ACC112 (cell line): ENCODE data around the gene GATM.
A peak's percentile ranks its signal among the peaks of the same experiment; 100 is the strongest.

Source experiments
- H2AFZ ChIP-seq: fragments of 200-600 bp; sonication (generic); one replicate; pipeline ENCODE4 v1.6.0; 2017; ENCODE audit warnings: antibody characterized with exemption, low read length; ENCODE audit not compliant: unreplicated experiment
- H3K27ac ChIP-seq: fragments of 200-600 bp; sonication (generic); 2 replicates; pipeline ENCODE4 v1.5.1; 2014; ENCODE audit warnings: low read depth, mild to moderate bottlenecking, antibody characterized with exemption, low read length, moderate library complexity
- H3K27me3 ChIP-seq: fragments of 200-600 bp; sonication (generic); 2 replicates; pipeline ENCODE4 v1.6.1; 2014; ENCODE audit warnings: mild to moderate bottlenecking, antibody characterized with exemption, low read length, moderate library complexity, mixed read lengths; ENCODE audit not compliant: insufficient read depth
- H3K36me3 ChIP-seq: fragments of 200-600 bp; sonication (generic); 2 replicates; pipeline ENCODE4 v1.6.1; 2016; ENCODE audit warnings: mild to moderate bottlenecking, antibody characterized with exemption, low read length, moderate library complexity, mixed read lengths; ENCODE audit not compliant: insufficient read depth
- H3K4me1 ChIP-seq: fragments of 200-600 bp; sonication (generic); one replicate; pipeline ENCODE4 v1.6.1; 2016; ENCODE audit warnings: low read length, mixed read lengths; ENCODE audit not compliant: insufficient read depth, unreplicated experiment, control insufficient read depth
- H3K4me3 ChIP-seq: fragments of 200-600 bp; sonication (generic); 2 replicates; pipeline ENCODE4 v1.5.1; 2014; ENCODE audit warnings: mild to moderate bottlenecking, low read depth, low read length
- H3K79me2 ChIP-seq: fragments of 200-600 bp; sonication (generic); one replicate; pipeline ENCODE4 v1.6.0; 2016; ENCODE audit warnings: low read length; ENCODE audit not compliant: control insufficient read depth, unreplicated experiment, insufficient read depth

GATM gene

GRCh38 chr15:45387380-45388007 lies 9.2 kb upstream of the GATM start:
- Histone ChIP-seq H3K27me3 (peaks cover 90% of the 10 kb centered on the region), H3K36me3 (no peaks in the 10 kb centered on the region), H3K4me1 (no peaks in the 10 kb centered on the region), H3K79me2 (no peaks in the 10 kb centered on the region), H3K27ac (no peak overlapping the region), H2AFZ (no peak overlapping the region), H3K4me3 (no peak overlapping the region)

- Histone ChIP-seq H3K4me3 (no peak overlapping the region), H3K27me3 (peaks cover 87% of the 10 kb centered on the region), H3K4me1 (no peaks in the 10 kb centered on the region), H3K27ac (no peak overlapping the region), H3K36me3 (no peaks in the 10 kb centered on the region), H3K79me2 (no peaks in the 10 kb centered on the region), H2AFZ (no peak overlapping the region)
Measured at GRCh38 chr15:45386974-45387373, 8.6 kb upstream of the GATM start.

GRCh38 chr15:45386420-45386819 lies 8.1 kb upstream of the GATM start:
- Histone ChIP-seq H3K36me3 (no peaks in the 10 kb centered on the region), H3K4me3 (no peak overlapping the region), H3K27ac (no peak overlapping the region), H3K27me3 (peaks cover 87% of the 10 kb centered on the region), H3K4me1 (no peaks in the 10 kb centered on the region), H2AFZ (no peak overlapping the region), H3K79me2 (no peaks in the 10 kb centered on the region)

- no peak overlapping the region for H3K27ac ChIP-seq
- H2AFZ ChIP-seq = no peak overlapping the region
- H3K4me1 ChIP-seq = no peaks in the 10 kb centered on the region
- H3K36me3 ChIP-seq = no peaks in the 10 kb centered on the region
- no peak overlapping the region for H3K4me3 ChIP-seq
- no peaks in the 10 kb centered on the region for H3K79me2 ChIP-seq
- H3K27me3 ChIP-seq = peaks cover 88% of the 10 kb centered on the region
Measured at GRCh38 chr15:45385590-45385989, 7.2 kb upstream of the GATM start.

GRCh38 chr15:45384700-45385099 lies 6.4 kb upstream of the GATM start:
- H2AFZ ChIP-seq = no peak overlapping the region

GRCh38 chr15:45378913-45379262 lies 544 bp upstream of the GATM start:
- peak overlapping the region; percentile 76 for H3K4me3 ChIP-seq
- H3K36me3 ChIP-seq = no peaks in the 10 kb centered on the region
- peaks cover 83% of the 10 kb centered on the region for H3K27me3 ChIP-seq
- H3K4me1 ChIP-seq = no peaks in the 10 kb centered on the region
- no peaks in the 10 kb centered on the region for H3K79me2 ChIP-seq
- no peak overlapping the region for H3K27ac ChIP-seq
- peak overlapping the region; percentile 64 for H2AFZ ChIP-seq

More at GRCh38 chr15:45384700-45385099, 6.4 kb upstream of the GATM start:
- no peak overlapping the region for H3K27ac ChIP-seq
- no peaks in the 10 kb centered on the region for H3K79me2 ChIP-seq
- no peak overlapping the region for H3K4me3 ChIP-seq
- no peaks in the 10 kb centered on the region for H3K36me3 ChIP-seq
- H3K27me3 ChIP-seq = peaks cover 85% of the 10 kb centered on the region
- H3K4me1 ChIP-seq = no peaks in the 10 kb centered on the region

- no peak overlapping the region for H3K27ac ChIP-seq
- peak overlapping the region; percentile 76 for H3K4me3 ChIP-seq
- no peaks in the 10 kb centered on the region for H3K79me2 ChIP-seq
- no peaks in the 10 kb centered on the region for H3K36me3 ChIP-seq
- H3K27me3 ChIP-seq = peaks cover 85% of the 10 kb centered on the region
- peak overlapping the region; percentile 73 for H2AFZ ChIP-seq
- H3K4me1 ChIP-seq = no peaks in the 10 kb centered on the region
Measured at GRCh38 chr15:45377609-45378148, 665 bp downstream of the GATM start.

- no peaks in the 10 kb centered on the region for H3K4me1 ChIP-seq
- peak overlapping the region; percentile 76 for H3K4me3 ChIP-seq
- H3K36me3 ChIP-seq = no peaks in the 10 kb centered on the region
- peaks cover 90% of the 10 kb centered on the region for H3K27me3 ChIP-seq
- H3K27ac ChIP-seq = no peak overlapping the region
- peak overlapping the region; percentile 73 for H2AFZ ChIP-seq
- no peaks in the 10 kb centered on the region for H3K79me2 ChIP-seq
Measured at GRCh38 chr15:45376967-45377608, 1.3 kb downstream of the GATM start.

- H3K27me3 ChIP-seq = peaks cover 90% of the 10 kb centered on the region
- H3K36me3 ChIP-seq = no peaks in the 10 kb centered on the region
- no peak overlapping the region for H3K27ac ChIP-seq
- H2AFZ ChIP-seq = no peak overlapping the region
- no peaks in the 10 kb centered on the region for H3K79me2 ChIP-seq
- no peak overlapping the region for H3K4me3 ChIP-seq
- H3K4me1 ChIP-seq = no peaks in the 10 kb centered on the region
Measured at GRCh38 chr15:45376300-45376928, 1.9 kb downstream of the GATM start.

- H3K27me3 ChIP-seq = peaks cover 90% of the 10 kb centered on the region
- H3K27ac ChIP-seq = no peak overlapping the region
- no peaks in the 10 kb centered on the region for H3K4me1 ChIP-seq
- H2AFZ ChIP-seq = no peak overlapping the region
- H3K36me3 ChIP-seq = no peaks in the 10 kb centered on the region
- no peaks in the 10 kb centered on the region for H3K79me2 ChIP-seq
- H3K4me3 ChIP-seq = no peak overlapping the region
Measured at GRCh38 chr15:45375836-45376235, 2.5 kb downstream of the GATM start.

GRCh38 chr15:45373976-45374375 lies 4.4 kb downstream of the GATM start:
- Histone ChIP-seq H3K27me3 (peaks cover 92% of the 10 kb centered on the region), H2AFZ (no peak overlapping the region), H3K36me3 (no peaks in the 10 kb centered on the region), H3K27ac (no peak overlapping the region), H3K79me2 (no peaks in the 10 kb centered on the region), H3K4me3 (no peak overlapping the region), H3K4me1 (no peaks in the 10 kb centered on the region)
